K562 (cell line): Measurements from ENCODE around the gene MSH2. TPM values are rescaled to one million over a fixed set of nuclear protein-coding genes. Genes with fewer than 3 reads are reported as not detected.

Experiments used
- DIDO1 ChIP-seq: fragments of 450-650 bp; IDR thresholded peaks from 2 replicates; pipeline ENCODE4 v1.6.1; 2016; ENCODE audit warnings: low read depth, missing biosample characterization, missing genetic modification characterization
- EWSR1 ChIP-seq: fragments of 450-650 bp; IDR thresholded peaks from 2 replicates; pipeline ENCODE4 v1.6.1; 2018; ENCODE audit warnings: borderline replicate concordance, mild to moderate bottlenecking, low read depth, moderate library complexity; ENCODE audit not compliant: partially characterized antibody
- HNRNPLL ChIP-seq: fragments of 200-400 bp; formaldehyde crosslinking; IDR thresholded peaks from 2 replicates; pipeline ENCODE4 v1.6.1; 2017; ENCODE audit warnings: low read length, low read depth, mild to moderate bottlenecking; ENCODE audit not compliant: poor library complexity, severe bottlenecking
- ILK ChIP-seq: fragments of 450-650 bp; IDR thresholded peaks from 2 replicates; pipeline ENCODE4 v1.6.1; 2016; ENCODE audit warnings: missing genetic modification characterization, low read depth, mild to moderate bottlenecking, missing compliant biosample characterization, moderate library complexity, borderline replicate concordance
- MCM5 ChIP-seq: fragments of 450-650 bp; IDR thresholded peaks from 2 replicates; pipeline ENCODE4 v1.6.1; 2016; ENCODE audit warnings: low read depth
- PHF8 ChIP-seq: fragments of 200-600 bp; sonication (generic); IDR thresholded peaks from 2 replicates; pipeline ENCODE4 v1.6.1; 2012; ENCODE audit warnings: mixed run types, mild to moderate bottlenecking, inconsistent platforms, low read length, moderate library complexity, borderline replicate concordance
- POLR2A ChIP-seq: fragments of 450-650 bp; conservative IDR thresholded peaks from 2 replicates; pipeline ENCODE4 v1.6.1; 2016
- RAD21 ChIP-seq, 2 experiments: fragments of 250-450 bp in 1 of 2; fragments of 450-650 bp in 1 of 2; sonication (Bioruptor Pico) in 1 of 2; formaldehyde crosslinking in 1 of 2; IDR thresholded peaks in 1 of 2; conservative IDR thresholded peaks in 1 of 2; 2 replicates each; pipeline versions ENCODE4 v1.4.0 to v1.8.0; 2020 to 2022; ENCODE audit warnings: mild to moderate bottlenecking in 2 of 2, moderate library complexity in 1 of 2
- RNF2 ChIP-seq: sonication (generic); IDR thresholded peaks from 2 replicates; pipeline ENCODE4 v1.6.1; 2016
- SMARCC2 ChIP-seq: fragments of 450-650 bp; IDR thresholded peaks from 2 replicates; pipeline ENCODE4 v1.6.1; 2017; ENCODE audit warnings: antibody characterized with exemption, moderate library complexity, mild to moderate bottlenecking, low read depth
- SNRNP70 ChIP-seq: fragments of 200-400 bp; formaldehyde crosslinking; optimal IDR thresholded peaks from 2 replicates; pipeline ENCODE3; 2017; ENCODE audit warnings: low read depth, low read length
- SRSF3 ChIP-seq: fragments of 200-400 bp; formaldehyde crosslinking; IDR thresholded peaks from 2 replicates; pipeline ENCODE4 v1.6.1; 2016; ENCODE audit warnings: mild to moderate bottlenecking, low read length, moderate library complexity; ENCODE audit not compliant: insufficient read depth
- THAP7 ChIP-seq: fragments of 250-450 bp; sonication (Bioruptor Pico); IDR thresholded peaks from 2 replicates; pipeline ENCODE4 v1.5.0; 2021
- ZBED1 ChIP-seq: IDR thresholded peaks from 2 replicates; pipeline ENCODE4 v1.6.1; 2014
- ZBTB17 ChIP-seq: fragments of 450-650 bp; formaldehyde crosslinking; IDR thresholded peaks from 2 replicates; pipeline ENCODE4 v1.4.0; 2020; ENCODE audit warnings: mild to moderate bottlenecking
- ZNF140 ChIP-seq: fragments of 250-450 bp; sonication (Bioruptor Pico); IDR thresholded peaks from 2 replicates; pipeline ENCODE4 v1.8.0; 2021; ENCODE audit warnings: moderate library complexity, mild to moderate bottlenecking, inconsistent platforms
- ZNF197 ChIP-seq: fragments of 200-800 bp; sonication (Bioruptor generic); IDR thresholded peaks from 2 replicates; pipeline ENCODE4 v1.6.1; 2016; ENCODE audit warnings: low read depth, missing genetic modification characterization, missing compliant biosample characterization
- ZNF431 ChIP-seq: sonication (generic); formaldehyde crosslinking; IDR thresholded peaks from 2 replicates; pipeline ENCODE4 v1.8.0; 2022; ENCODE audit warnings: mild to moderate bottlenecking, missing genetic modification reagents
- ZNF551 ChIP-seq: fragments of 250-450 bp; sonication (Bioruptor Pico); IDR thresholded peaks from 2 replicates; pipeline ENCODE4 v1.5.0; 2021; ENCODE audit warnings: mild to moderate bottlenecking, moderate library complexity
- ZNF583 ChIP-seq: fragments of 250-450 bp; sonication (Bioruptor Pico); IDR thresholded peaks from 2 replicates; pipeline ENCODE4 v1.4.0; 2020
- ZNF778 ChIP-seq: fragments of 450-650 bp; formaldehyde crosslinking; IDR thresholded peaks from 2 replicates; pipeline ENCODE4 v1.4.0; 2020; ENCODE audit warnings: mild to moderate bottlenecking, moderate library complexity
- polyA plus RNA-seq, 8 experiments: library from polyadenylated mRNA; depleted of rRNA in 4 of 8; stranded (reverse) in 5 of 8; unstranded in 3 of 8; fragments of >200 nt; fragmentation: Nextera tagmentation in 2 of 8; fragmentation: Illumina TruSeq in 1 of 8; extraction: Ambion mirVana in 2 of 8; extraction: Trizol in 1 of 8; gene quantifications; 2 replicates each; pipeline versions ENCODE4 v1.2.1 to v1.2.3, GENCODE V29; 2011 to 2014; ENCODE audit warnings: inconsistent platforms in 1 of 8, missing spikeins in 1 of 8
- total RNA-seq, 7 experiments: library from RNA; depleted of rRNA in 6 of 7; stranded (reverse); fragments of >200 nt in 6 of 7; fragmentation: Illumina TruSeq in 2 of 7; extraction: Trizol in 2 of 7; gene quantifications; 2 replicates each; pipeline versions ENCODE4 v1.2.1 to v1.2.3, GENCODE V29; 2011 to 2021; ENCODE audit warnings: low replicate concordance in 1 of 7
- TF ChIP-seq, protein P1 (sequence below): fragments of 450-650 bp; IDR thresholded peaks from one replicate; pipeline ENCODE4 v1.6.1; 2018; ENCODE audit warnings: mild to moderate bottlenecking, moderate library complexity; ENCODE audit not compliant: partially characterized antibody
- TF ChIP-seq, protein P2 (sequence below): fragments of 250-450 bp; sonication (Bioruptor Pico); IDR thresholded peaks from 2 replicates; pipeline ENCODE4 v1.8.0; 2022; ENCODE audit warnings: moderate library complexity, mild to moderate bottlenecking, inconsistent platforms
- TF ChIP-seq, protein P3 (sequence below): sonication (generic); formaldehyde crosslinking; IDR thresholded peaks from 2 replicates; pipeline ENCODE4 v1.8.1; 2022; ENCODE audit warnings: missing genetic modification reagents

The MSH2 gene
- total and polyA plus RNA-seq, 9 of the 15 experiments (the other 6 are each of a cell fraction or from before 2014, with no cell fraction given) = 51.8 to 139 (median 113) TPM

GRCh38 chr2:47402805-47403608 is at the start of gene MSH2 (continued):
- TF ChIP-seq, protein P1, sequence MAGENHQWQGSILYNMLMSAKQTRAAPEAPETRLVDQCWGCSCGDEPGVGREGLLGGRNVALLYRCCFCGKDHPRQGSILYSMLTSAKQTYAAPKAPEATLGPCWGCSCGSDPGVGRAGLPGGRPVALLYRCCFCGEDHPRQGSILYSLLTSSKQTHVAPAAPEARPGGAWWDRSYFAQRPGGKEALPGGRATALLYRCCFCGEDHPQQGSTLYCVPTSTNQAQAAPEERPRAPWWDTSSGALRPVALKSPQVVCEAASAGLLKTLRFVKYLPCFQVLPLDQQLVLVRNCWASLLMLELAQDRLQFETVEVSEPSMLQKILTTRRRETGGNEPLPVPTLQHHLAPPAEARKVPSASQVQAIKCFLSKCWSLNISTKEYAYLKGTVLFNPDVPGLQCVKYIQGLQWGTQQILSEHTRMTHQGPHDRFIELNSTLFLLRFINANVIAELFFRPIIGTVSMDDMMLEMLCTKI = no peak
- TF ChIP-seq ZNF431 (peak; percentile 89), ZBTB17 (CRISPR knock-in tag) (no peak), POLR2A (peak; percentile 86), ZNF197 (no peak), ILK (tag) (no peak), THAP7 (CRISPR knock-in tag) (no peak), MCM5 (no peak), ZBED1 (no peak), ZNF551 (no peak), SNRNP70 (no peak), RAD21 (CRISPR knock-in tag; conservative IDR thresholded peaks at IDR 0.05 in 1 of 2, IDR thresholded peaks at IDR 0.05 in 1 of 2) (no peak), EWSR1 (no peak), RNF2 (peak; percentile 76), HNRNPLL (peak; percentile 93), PHF8 (peak; percentile 85; the same call in 1 of the 2 replicates), DIDO1 (tag) (no peak), ZNF140 (no peak), SMARCC2 (no peak), SRSF3 (no peak), ZNF583 (no peak), ZNF778 (CRISPR knock-in tag) (no peak)
- TF ChIP-seq, protein P2, sequence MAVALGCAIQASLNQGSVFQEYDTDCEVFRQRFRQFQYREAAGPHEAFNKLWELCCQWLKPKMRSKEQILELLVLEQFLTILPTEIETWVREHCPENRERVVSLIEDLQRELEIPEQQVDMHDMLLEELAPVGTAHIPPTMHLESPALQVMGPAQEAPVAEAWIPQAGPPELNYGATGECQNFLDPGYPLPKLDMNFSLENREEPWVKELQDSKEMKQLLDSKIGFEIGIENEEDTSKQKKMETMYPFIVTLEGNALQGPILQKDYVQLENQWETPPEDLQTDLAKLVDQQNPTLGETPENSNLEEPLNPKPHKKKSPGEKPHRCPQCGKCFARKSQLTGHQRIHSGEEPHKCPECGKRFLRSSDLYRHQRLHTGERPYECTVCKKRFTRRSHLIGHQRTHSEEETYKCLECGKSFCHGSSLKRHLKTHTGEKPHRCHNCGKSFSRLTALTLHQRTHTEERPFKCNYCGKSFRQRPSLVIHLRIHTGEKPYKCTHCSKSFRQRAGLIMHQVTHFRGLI (CRISPR knock-in tag) = no peak
- TF ChIP-seq, protein P3, sequence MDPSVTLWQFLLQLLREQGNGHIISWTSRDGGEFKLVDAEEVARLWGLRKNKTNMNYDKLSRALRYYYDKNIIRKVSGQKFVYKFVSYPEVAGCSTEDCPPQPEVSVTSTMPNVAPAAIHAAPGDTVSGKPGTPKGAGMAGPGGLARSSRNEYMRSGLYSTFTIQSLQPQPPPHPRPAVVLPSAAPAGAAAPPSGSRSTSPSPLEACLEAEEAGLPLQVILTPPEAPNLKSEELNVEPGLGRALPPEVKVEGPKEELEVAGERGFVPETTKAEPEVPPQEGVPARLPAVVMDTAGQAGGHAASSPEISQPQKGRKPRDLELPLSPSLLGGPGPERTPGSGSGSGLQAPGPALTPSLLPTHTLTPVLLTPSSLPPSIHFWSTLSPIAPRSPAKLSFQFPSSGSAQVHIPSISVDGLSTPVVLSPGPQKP (CRISPR knock-in tag) = no peak
